Erythroblast (primary cell): Measurements from ENCODE around the gene PIP5K1B.

Source experiments
- GATA1 ChIP-seq: IDR thresholded peaks from 2 replicates; pipeline ENCODE4 v1.6.1; 2011; ENCODE audit warnings: low read depth, mild to moderate bottlenecking, control low read depth, low read length, moderate library complexity
- POLR2A ChIP-seq: IDR thresholded peaks from 2 replicates; pipeline ENCODE4 v1.6.1; 2011; ENCODE audit warnings: mild to moderate bottlenecking, low read length

DNA sequence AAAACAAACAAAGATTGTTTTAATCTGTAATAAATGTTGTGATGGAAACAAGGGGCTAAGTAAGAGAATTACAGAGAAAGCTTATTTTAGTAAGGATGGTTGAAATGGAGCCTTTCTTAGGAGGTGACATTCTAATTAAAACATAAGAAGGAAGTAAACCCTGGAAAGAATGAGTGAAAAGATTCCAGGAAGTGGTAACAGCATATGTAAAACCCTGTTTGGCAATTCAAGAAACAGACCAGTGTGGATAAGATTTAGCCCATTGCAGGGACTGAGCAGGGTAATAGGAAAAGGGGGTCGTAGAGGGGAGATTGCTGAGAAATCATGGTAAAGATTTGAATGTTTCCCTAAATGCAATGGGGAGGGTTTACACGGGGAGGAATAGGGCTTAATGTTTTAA is 21.6 kb upstream of the PIP5K1B start:
- TF ChIP-seq POLR2A (no peak), GATA1 (no peak)
